HepG2 (cell line): ENCODE measurements around the gene TLN1. TPM values are rescaled to one million over a fixed set of nuclear protein-coding genes. Genes with fewer than 3 reads are reported as not detected.

Experiments
- ATAC-seq: fragments of 200-7000 bp; cut with Tn5 transposase; 3 replicates; pipeline ENCODE4 v1.9.1; 2020; ENCODE audit warnings: mild to moderate bottlenecking, moderate library complexity
- BruUV-seq: library from RNA; stranded (reverse); fragments of 400-500 nt; replicated peaks from 2 replicates; lab custom pipeline; 2021; lab: Mats Ljungman, UMichigan
- CTCF ChIA-PET: fragments of 300-600 bp; formaldehyde crosslinking; extraction: SDS; loops from one replicate; lab custom pipeline; 2021; ENCODE audit warnings: low total read pairs, inconsistent platforms, low intra/inter-chr PET ratio; lab: Yijun Ruan, JAX
- POLR2A ChIA-PET: fragments of 350-600 bp; sonication (Branson Sonifier 250); formaldehyde crosslinking; loops from one replicate; lab custom pipeline; 2020; ENCODE audit warnings: antibody characterized with exemption, inconsistent platforms; lab: Yijun Ruan, JAX
- DNase-seq: peaks from one replicate; pipeline ENCODE4 v3.0.0-alpha.2; 2015; ENCODE audit warnings: low spot score
- FAIRE-seq: peaks from 3 replicates; lab custom pipeline; 2011; peaks lifted over from hg19 to GRCh38; lab: Jason Lieb, UNC
- H2AFZ ChIP-seq: one replicate; pipeline ENCODE4 v1.6.1; 2011; ENCODE audit warnings: low read length, inconsistent platforms
- H3K27ac ChIP-seq: fragments of 300-600 bp; 3 replicates; pipeline ENCODE4 v1.8.0; 2011; ENCODE audit warnings: mixed run types, mild to moderate bottlenecking, mixed read lengths, low read length, inconsistent platforms; ENCODE audit not compliant: insufficient read depth; ENCODE audit errors: extremely low read length
- H3K27me3 ChIP-seq, 2 experiments: fragments of 200-600 bp in 1 of 2; 2 replicates in 1 of 2; 3 replicates in 1 of 2; pipeline versions ENCODE4 v1.6.0 to v1.8.0; 2011; ENCODE audit warnings: low read length in 2 of 2, mild to moderate bottlenecking in 2 of 2, moderate library complexity in 2 of 2, inconsistent platforms in 1 of 2; ENCODE audit not compliant: insufficient read depth in 2 of 2, control insufficient read depth in 1 of 2
- H3K36me3 ChIP-seq, 2 experiments: fragments of 200-600 bp in 1 of 2; replicated peaks in 1 of 2; 2 replicates in 1 of 2; 3 replicates in 1 of 2; pipeline versions ENCODE4 v1.5.1 to v1.8.0; 2011; ENCODE audit warnings: low read length in 2 of 2, inconsistent platforms in 1 of 2; ENCODE audit not compliant: insufficient read depth in 2 of 2, control insufficient read depth in 1 of 2
- H3K4me1 ChIP-seq: 2 replicates; pipeline ENCODE4 v1.5.1; 2012; ENCODE audit warnings: low read length, inconsistent platforms; ENCODE audit not compliant: insufficient read depth
- H3K4me2 ChIP-seq: 2 replicates; pipeline ENCODE4 v1.6.0; 2011; ENCODE audit warnings: low read depth, low read length, inconsistent platforms
- H3K4me3 ChIP-seq, 3 experiments: fragments of 200-600 bp in 1 of 3; sonication (generic), shearing (Covaris generic) in 1 of 3; replicated peaks in 1 of 3; 2 replicates each; pipeline ENCODE4 v1.5.1; 2011 to 2016; ENCODE audit warnings: low read length in 3 of 3, inconsistent platforms in 2 of 3, low read depth in 2 of 3, mild to moderate bottlenecking in 2 of 3, control low read depth in 1 of 3, mixed read lengths in 1 of 3; ENCODE audit not compliant: insufficient read depth in 1 of 3
- H3K79me2 ChIP-seq: one replicate; pipeline ENCODE4 v1.6.1; 2011; ENCODE audit warnings: low read length, inconsistent platforms; ENCODE audit not compliant: insufficient read depth
- H3K9ac ChIP-seq: 2 replicates; pipeline ENCODE4 v1.6.0; 2011; ENCODE audit warnings: mild to moderate bottlenecking, low read depth, low read length, inconsistent platforms; ENCODE audit not compliant: insufficient read depth
- H3K9me3 ChIP-seq: 2 replicates; pipeline ENCODE4 v1.5.1; 2012; ENCODE audit warnings: mild to moderate bottlenecking, low read length
- H4K20me1 ChIP-seq: 2 replicates; pipeline ENCODE4 v1.6.0; 2011; ENCODE audit warnings: inconsistent platforms, mild to moderate bottlenecking, low read length, moderate library complexity; ENCODE audit not compliant: insufficient read depth
- BRD4 ChIP-seq: sonication (generic); formaldehyde crosslinking; IDR thresholded peaks from 2 replicates; pipeline ENCODE4 v1.4.0; 2020; ENCODE audit warnings: missing genetic modification reagents
- CEBPB ChIP-seq: IDR thresholded peaks from 2 replicates; pipeline ENCODE4 v1.6.1; 2011; ENCODE audit warnings: low read depth, low read length, improper control_type of control experiment, borderline replicate concordance
- ETV6 ChIP-seq: sonication (generic); formaldehyde crosslinking; conservative IDR thresholded peaks from 2 replicates; pipeline ENCODE4 v1.4.0; 2020; ENCODE audit warnings: missing genetic modification reagents
- MAFF ChIP-seq: IDR thresholded peaks from 2 replicates; pipeline ENCODE4 v1.6.1; 2011; ENCODE audit warnings: low read depth, low read length, improper control_type of control experiment
- NR3C1 ChIP-seq: sonication (generic); formaldehyde crosslinking; IDR thresholded peaks from 2 replicates; pipeline ENCODE4 v1.4.0; 2020; ENCODE audit warnings: missing genetic modification reagents
- ONECUT2 ChIP-seq: sonication (generic); formaldehyde crosslinking; IDR thresholded peaks from 2 replicates; pipeline ENCODE4 v1.4.0; 2020; ENCODE audit warnings: missing genetic modification reagents
- SNRNP70 ChIP-seq: fragments of 200-400 bp; formaldehyde crosslinking; IDR thresholded peaks from 2 replicates; pipeline ENCODE4 v1.6.1; 2017; ENCODE audit warnings: mild to moderate bottlenecking, low read depth, low read length, moderate library complexity
- SRY ChIP-seq: sonication (generic); formaldehyde crosslinking; IDR thresholded peaks from 2 replicates; pipeline ENCODE4 v1.8.0; 2022; ENCODE audit warnings: mild to moderate bottlenecking, missing genetic modification reagents
- YEATS4 ChIP-seq: sonication (generic); formaldehyde crosslinking; IDR thresholded peaks from 2 replicates; pipeline ENCODE4 v1.4.0; 2020; ENCODE audit warnings: missing genetic modification reagents, borderline replicate concordance
- ZBTB38 ChIP-seq: sonication (generic); formaldehyde crosslinking; IDR thresholded peaks from 2 replicates; pipeline ENCODE4 v1.5.1; 2020; ENCODE audit warnings: mild to moderate bottlenecking, missing genetic modification reagents
- ZNF501 ChIP-seq: sonication (generic); formaldehyde crosslinking; IDR thresholded peaks from 2 replicates; pipeline ENCODE4 v1.5.1; 2020; ENCODE audit warnings: mild to moderate bottlenecking, moderate library complexity, missing genetic modification reagents
- ZNF510 ChIP-seq: sonication (generic); formaldehyde crosslinking; IDR thresholded peaks from 2 replicates; pipeline ENCODE4 v1.4.0; 2020; ENCODE audit warnings: low read depth, mild to moderate bottlenecking, missing genetic modification reagents
- ZNF567 ChIP-seq: sonication (generic); formaldehyde crosslinking; IDR thresholded peaks from 2 replicates; pipeline ENCODE4 v1.8.1; 2023; ENCODE audit warnings: mild to moderate bottlenecking, missing genetic modification reagents, borderline replicate concordance
- ZNF569 ChIP-seq: sonication (generic); formaldehyde crosslinking; IDR thresholded peaks from 2 replicates; pipeline ENCODE4 v1.5.0; 2020; ENCODE audit warnings: mild to moderate bottlenecking, missing genetic modification reagents, moderate library complexity, borderline replicate concordance
- ZNF850 ChIP-seq: sonication (generic); formaldehyde crosslinking; conservative IDR thresholded peaks from 2 replicates; pipeline ENCODE4 v1.9.0; 2021; ENCODE audit warnings: mild to moderate bottlenecking, missing genetic modification reagents
- WGBS: methylation state at CpG from one replicate; pipeline ENCODE4 v1.1.6; 2017; ENCODE audit warnings: low lambda C conversion rate; 5-methylcytosine and 5-hydroxymethylcytosine counted together
- in situ Hi-C: cut with HindIII; loops from 2 replicates; pipeline ENCODE4 v1.10.0; 2017; ENCODE audit warnings: low pct_unique_long_range_greater_than_20kb; ENCODE audit not compliant: extremely low pct_ligation_motif_present
- intact Hi-C: fragments of 100-400 bp; cut with micrococcal nuclease; formaldehyde crosslinking; loops from one replicate; pipeline ENCODE4 v1.10.0; 2022; ENCODE audit not compliant: unreplicated experiment
- polyA plus RNA-seq, 8 experiments: library from polyadenylated mRNA; depleted of rRNA in 3 of 8; stranded (reverse) in 7 of 8; unstranded in 1 of 8; fragments of >200 nt; fragmentation: Illumina TruSeq in 4 of 8; extraction: Trizol in 4 of 8; gene quantifications; 2 replicates each; pipeline versions ENCODE4 v1.2.1 to v1.2.3, GENCODE V29; 2011 to 2016; ENCODE audit warnings: low read depth in 4 of 8, missing spikeins in 1 of 8, mixed read lengths in 1 of 8; ENCODE audit not compliant: insufficient read depth in 1 of 8
- total RNA-seq, 5 experiments: library from RNA; depleted of rRNA; stranded (reverse); fragments of >200 nt; fragmentation: Illumina TruSeq; extraction: Trizol; gene quantifications; 2 replicates each; pipeline ENCODE4 v1.2.3, GENCODE V29; 2016; ENCODE audit warnings: low read depth in 1 of 5
- TF ChIP-seq, protein P1 (sequence below): sonication (generic); formaldehyde crosslinking; IDR thresholded peaks from 2 replicates; pipeline ENCODE4 v1.4.0; 2020; ENCODE audit warnings: low read depth, mild to moderate bottlenecking, missing genetic modification reagents
- TF ChIP-seq, protein P2 (sequence below): sonication (generic); formaldehyde crosslinking; IDR thresholded peaks from 2 replicates; pipeline ENCODE4 v1.4.0; 2020; ENCODE audit warnings: missing genetic modification reagents

TLN1 gene
- total and polyA plus RNA-seq, 2 of the 13 experiments (the other 11 are each of a cell fraction or from before 2014, with no cell fraction given): 35.2 to 51.8 TPM

- H3K4me1 ChIP-seq: peaks cover 66% of the 10 kb centered on the region
- peak overlapping the region; percentile 90 for H3K4me2 ChIP-seq
- FAIRE-seq (no peak), DNase-seq (no peak), ATAC-seq (peak; percentile 31; the same call in 2 of the 3 replicates)
- no peaks in the 10 kb centered on the region for H3K9me3 ChIP-seq
- H3K27ac ChIP-seq: no peak overlapping the region
- peak overlapping the region; percentile 68; the same call in 1 of the 2 replicates for H3K9ac ChIP-seq
- in situ Hi-C loops: no loop called here
- H4K20me1 ChIP-seq: no peaks in the 10 kb centered on the region
- H3K36me3 ChIP-seq: no peaks in the 10 kb centered on the region
- ChIA-PET CTCF (no interaction called here), POLR2A (interaction anchor here (0.7 to 6.1 kb wide), 12 partner anchors 10 to 139 kb away, joined by 3 to 68 read pairs (median 8); partner anchors contain the start of genes ARHGEF39, CA9, CCDC107 and CREB3)
- H3K27me3 ChIP-seq: no peaks in the 10 kb centered on the region
- no TSS peak for BruUV-seq
- peak overlapping the region; percentile 75 to 84 (median 81); a peak in 4 of 6 replicates for H3K4me3 ChIP-seq
- no peak overlapping the region for H2AFZ ChIP-seq
- H3K79me2 ChIP-seq: no peaks in the 10 kb centered on the region
- 74% methylated on average over 10 of the region's 21 CpGs for WGBS
- intact Hi-C loops: loop anchor here (10.0 kb wide), 1 partner anchor 45 kb away; no protein-coding TSS in a partner anchor
- TF ChIP-seq CEBPB: no peak
- TF ChIP-seq ZNF569: no peak
- no peak for TF ChIP-seq NR3C1 (CRISPR knock-in tag)
- TF ChIP-seq, protein P1, sequence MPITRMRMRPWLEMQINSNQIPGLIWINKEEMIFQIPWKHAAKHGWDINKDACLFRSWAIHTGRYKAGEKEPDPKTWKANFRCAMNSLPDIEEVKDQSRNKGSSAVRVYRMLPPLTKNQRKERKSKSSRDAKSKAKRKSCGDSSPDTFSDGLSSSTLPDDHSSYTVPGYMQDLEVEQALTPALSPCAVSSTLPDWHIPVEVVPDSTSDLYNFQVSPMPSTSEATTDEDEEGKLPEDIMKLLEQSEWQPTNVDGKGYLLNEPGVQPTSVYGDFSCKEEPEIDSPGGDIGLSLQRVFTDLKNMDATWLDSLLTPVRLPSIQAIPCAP: no peak
- no peak for TF ChIP-seq ZNF510 (CRISPR knock-in tag)
- TF ChIP-seq YEATS4 (CRISPR knock-in tag): no peak
- TF ChIP-seq ZBTB38: peak; percentile 27; the same call in 1 of the 2 replicates
- no peak for TF ChIP-seq ZNF567 (CRISPR knock-in tag)
- no peak for TF ChIP-seq ZNF850 (CRISPR knock-in tag)
- no peak for TF ChIP-seq ETV6 (CRISPR knock-in tag)
- no peak for TF ChIP-seq SNRNP70
- TF ChIP-seq BRD4 (CRISPR knock-in tag): no peak
- no peak for TF ChIP-seq MAFF
- no peak for TF ChIP-seq ZNF501 (CRISPR knock-in tag)
- peak; percentile 68; the same call in 1 of the 2 replicates for TF ChIP-seq SRY (CRISPR knock-in tag)
- TF ChIP-seq, protein P2, sequence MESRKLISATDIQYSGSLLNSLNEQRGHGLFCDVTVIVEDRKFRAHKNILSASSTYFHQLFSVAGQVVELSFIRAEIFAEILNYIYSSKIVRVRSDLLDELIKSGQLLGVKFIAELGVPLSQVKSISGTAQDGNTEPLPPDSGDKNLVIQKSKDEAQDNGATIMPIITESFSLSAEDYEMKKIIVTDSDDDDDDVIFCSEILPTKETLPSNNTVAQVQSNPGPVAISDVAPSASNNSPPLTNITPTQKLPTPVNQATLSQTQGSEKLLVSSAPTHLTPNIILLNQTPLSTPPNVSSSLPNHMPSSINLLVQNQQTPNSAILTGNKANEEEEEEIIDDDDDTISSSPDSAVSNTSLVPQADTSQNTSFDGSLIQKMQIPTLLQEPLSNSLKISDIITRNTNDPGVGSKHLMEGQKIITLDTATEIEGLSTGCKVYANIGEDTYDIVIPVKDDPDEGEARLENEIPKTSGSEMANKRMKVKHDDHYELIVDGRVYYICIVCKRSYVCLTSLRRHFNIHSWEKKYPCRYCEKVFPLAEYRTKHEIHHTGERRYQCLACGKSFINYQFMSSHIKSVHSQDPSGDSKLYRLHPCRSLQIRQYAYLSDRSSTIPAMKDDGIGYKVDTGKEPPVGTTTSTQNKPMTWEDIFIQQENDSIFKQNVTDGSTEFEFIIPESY (CRISPR knock-in tag): 0 out of 2 replicates have a peak, but pooled peaks have one; percentile 22
- TF ChIP-seq ONECUT2: no peak
These were observed 41.7 kb downstream of the TLN1 start for GRCh38 chr9:35690294-35690613.
